RWPE2 (cell line): Measurements from ENCODE around the gene MYBBP1A.

Experiments
- ATAC-seq: fragments of 200-7000 bp; cut with Tn5 transposase; 3 replicates; pipeline ENCODE4 v1.9.1; 2021; ENCODE audit warnings: low read depth
- DNase-seq: peaks from one replicate; pipeline ENCODE4 v3.0.0-alpha.2; 2020; ENCODE audit warnings: low spot score
- H3K27ac ChIP-seq: fragments of 450-650 bp; 2 replicates; pipeline ENCODE4 v1.5.1; 2017; ENCODE audit warnings: mild to moderate bottlenecking; ENCODE audit not compliant: poor library complexity, severe bottlenecking
- H3K27me3 ChIP-seq: fragments of 250-450 bp; sonication (Bioruptor Pico); 2 replicates; pipeline ENCODE4 v1.5.1; 2021; ENCODE audit warnings: mild to moderate bottlenecking, moderate library complexity; ENCODE audit not compliant: insufficient read depth, poor library complexity, severe bottlenecking
- H3K36me3 ChIP-seq: fragments of 250-450 bp; sonication (Bioruptor Pico); 2 replicates; pipeline ENCODE4 v1.5.1; 2020; ENCODE audit warnings: low read depth, mild to moderate bottlenecking, moderate library complexity
- H3K4me1 ChIP-seq: fragments of 250-450 bp; sonication (Bioruptor Pico); 2 replicates; pipeline ENCODE4 v1.5.1; 2021; ENCODE audit warnings: mild to moderate bottlenecking, moderate library complexity; ENCODE audit not compliant: insufficient read depth, poor library complexity, severe bottlenecking
- H3K4me3 ChIP-seq: fragments of 250-450 bp; sonication (Bioruptor Pico); 2 replicates; pipeline ENCODE4 v1.5.1; 2021; ENCODE audit warnings: mild to moderate bottlenecking, moderate library complexity; ENCODE audit not compliant: severe bottlenecking
- H3K9me3 ChIP-seq: fragments of 250-450 bp; sonication (Bioruptor Pico); 2 replicates; pipeline ENCODE4 v1.5.1; 2021; ENCODE audit warnings: mild to moderate bottlenecking, moderate library complexity; ENCODE audit not compliant: severe bottlenecking
- TF ChIP-seq, protein P1 (sequence below): fragments of 450-650 bp; IDR thresholded peaks from one replicate; pipeline ENCODE4 v1.5.1; 2017; ENCODE audit warnings: mild to moderate bottlenecking, moderate library complexity; ENCODE audit not compliant: poor library complexity, severe bottlenecking

The MYBBP1A gene

DNA sequence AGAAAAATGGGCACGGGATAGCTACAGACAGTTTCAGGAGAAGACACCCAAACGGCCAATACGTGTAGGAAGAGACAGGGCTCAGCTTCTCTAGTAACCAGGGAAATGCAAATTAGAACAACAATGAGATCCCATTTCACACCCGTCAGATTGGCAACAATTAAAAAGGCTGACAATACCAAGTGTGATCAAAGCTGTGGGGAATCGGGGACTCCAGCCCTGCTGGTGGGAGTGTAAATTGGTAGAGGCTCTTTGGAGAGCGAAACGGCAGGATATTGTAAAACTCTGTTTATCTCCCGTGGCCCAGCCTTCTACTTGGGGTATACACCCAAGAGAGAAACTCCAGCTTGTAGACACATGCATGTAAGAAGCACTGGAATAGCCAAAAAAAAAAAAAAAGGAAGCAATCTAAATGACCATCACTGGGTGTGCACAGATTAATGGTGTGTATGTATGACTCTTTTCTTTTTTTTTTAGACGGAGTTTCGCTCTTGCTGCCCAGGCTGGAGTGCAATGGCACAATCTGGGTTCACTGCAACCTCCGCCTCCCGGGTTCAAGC lies 27.5 kb downstream of the MYBBP1A start:
- no peaks in the 10 kb centered on the region for H3K9me3 ChIP-seq
- TF ChIP-seq, protein P1, sequence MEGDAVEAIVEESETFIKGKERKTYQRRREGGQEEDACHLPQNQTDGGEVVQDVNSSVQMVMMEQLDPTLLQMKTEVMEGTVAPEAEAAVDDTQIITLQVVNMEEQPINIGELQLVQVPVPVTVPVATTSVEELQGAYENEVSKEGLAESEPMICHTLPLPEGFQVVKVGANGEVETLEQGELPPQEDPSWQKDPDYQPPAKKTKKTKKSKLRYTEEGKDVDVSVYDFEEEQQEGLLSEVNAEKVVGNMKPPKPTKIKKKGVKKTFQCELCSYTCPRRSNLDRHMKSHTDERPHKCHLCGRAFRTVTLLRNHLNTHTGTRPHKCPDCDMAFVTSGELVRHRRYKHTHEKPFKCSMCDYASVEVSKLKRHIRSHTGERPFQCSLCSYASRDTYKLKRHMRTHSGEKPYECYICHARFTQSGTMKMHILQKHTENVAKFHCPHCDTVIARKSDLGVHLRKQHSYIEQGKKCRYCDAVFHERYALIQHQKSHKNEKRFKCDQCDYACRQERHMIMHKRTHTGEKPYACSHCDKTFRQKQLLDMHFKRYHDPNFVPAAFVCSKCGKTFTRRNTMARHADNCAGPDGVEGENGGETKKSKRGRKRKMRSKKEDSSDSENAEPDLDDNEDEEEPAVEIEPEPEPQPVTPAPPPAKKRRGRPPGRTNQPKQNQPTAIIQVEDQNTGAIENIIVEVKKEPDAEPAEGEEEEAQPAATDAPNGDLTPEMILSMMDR = no peak
- no peaks in the 10 kb centered on the region for H3K27me3 ChIP-seq
- H3K4me3 ChIP-seq = no peak overlapping the region
- H3K27ac ChIP-seq = no peak overlapping the region
- no peaks in the 10 kb centered on the region for H3K36me3 ChIP-seq
- no peaks in the 10 kb centered on the region for H3K4me1 ChIP-seq
- ATAC-seq = no peak
- DNase-seq = no peak

DNA sequence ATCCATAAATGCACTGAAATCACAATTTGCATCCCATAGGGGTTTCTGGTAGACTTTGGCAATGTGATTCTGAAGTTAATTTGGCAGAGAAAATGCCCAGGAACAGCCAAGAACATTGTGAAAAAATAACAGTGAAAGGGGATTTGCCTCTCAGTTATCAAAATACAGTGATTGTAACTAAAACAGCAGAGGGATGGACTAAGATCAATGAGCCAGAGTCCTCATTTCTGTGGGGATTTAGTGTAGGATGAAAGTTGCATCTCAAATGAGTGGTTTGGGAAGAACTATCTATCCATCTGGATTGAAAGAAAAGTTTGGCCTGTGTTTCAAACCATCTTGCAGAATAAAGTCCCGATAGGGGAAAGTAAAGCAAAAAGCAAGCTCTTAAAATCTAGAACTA lies 28.1 kb downstream of the MYBBP1A start:
- Histone ChIP-seq H3K9me3 (no peaks in the 10 kb centered on the region), H3K4me1 (no peaks in the 10 kb centered on the region), H3K4me3 (no peak overlapping the region), H3K27ac (no peak overlapping the region), H3K27me3 (no peaks in the 10 kb centered on the region), H3K36me3 (no peaks in the 10 kb centered on the region)
- no peak for DNase-seq
- ATAC-seq = no peak
- TF ChIP-seq, protein P1 = no peak

DNA sequence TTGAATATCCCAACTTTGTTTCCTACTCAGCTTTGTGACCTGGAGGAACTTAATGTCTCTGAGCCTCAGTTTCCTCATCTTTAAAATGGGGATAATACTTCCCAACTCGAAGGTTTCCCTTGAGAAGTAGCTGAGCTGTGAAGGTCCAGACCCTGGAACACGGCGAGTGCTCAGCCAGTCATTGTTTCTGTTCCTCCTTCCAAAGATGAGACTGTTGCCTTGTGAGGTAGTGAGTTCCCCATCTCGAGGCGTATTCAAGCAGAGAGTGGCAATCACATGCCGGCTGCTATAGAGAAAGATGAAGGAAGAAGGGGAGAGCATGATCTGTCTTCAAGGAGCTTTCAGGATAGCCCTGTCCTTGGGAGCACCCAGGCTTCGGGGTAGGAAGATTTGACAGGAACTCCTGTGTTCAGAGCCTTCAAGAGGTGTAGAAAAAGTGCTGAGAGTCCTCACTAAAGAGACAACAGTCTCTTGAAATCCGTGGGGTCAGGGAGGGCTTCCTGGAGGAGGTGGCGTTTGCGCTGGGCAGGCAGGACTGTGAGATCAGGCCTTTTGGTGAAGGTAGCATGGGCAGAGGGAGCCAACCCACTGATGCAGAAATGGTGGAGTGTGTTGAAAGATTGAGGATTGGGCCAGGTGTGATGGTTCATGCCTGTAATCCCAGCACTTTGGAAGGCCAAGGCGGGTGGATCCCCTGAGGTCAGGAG lies 29.3 kb downstream of the MYBBP1A start:
- ATAC-seq (no peak), DNase-seq (no peak)
- Histone ChIP-seq H3K4me3 (no peak overlapping the region), H3K9me3 (no peaks in the 10 kb centered on the region), H3K4me1 (peaks cover 12% of the 10 kb centered on the region), H3K27me3 (no peaks in the 10 kb centered on the region), H3K27ac (no peak overlapping the region), H3K36me3 (no peaks in the 10 kb centered on the region)
- TF ChIP-seq, protein P1 = no peak

DNA sequence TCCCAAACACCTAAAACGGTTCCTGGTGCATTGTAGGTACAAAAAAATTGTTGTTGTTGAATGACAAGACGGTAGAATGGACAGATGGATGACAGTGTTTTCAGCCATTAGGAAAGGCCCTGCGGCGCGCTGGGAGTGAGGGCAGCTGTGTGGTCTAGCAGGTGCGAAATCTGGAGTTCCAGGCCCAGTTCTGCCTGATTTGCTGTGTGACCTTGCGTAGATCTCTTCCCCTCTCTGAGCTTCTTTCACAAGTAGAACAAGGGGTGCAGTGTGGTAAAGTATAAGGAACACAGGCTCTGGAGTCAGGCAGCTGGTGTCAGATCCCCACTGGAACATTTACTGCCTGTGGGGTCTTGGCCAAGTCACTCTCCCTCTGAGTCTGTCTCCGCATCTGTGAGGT lies 31.2 kb downstream of the MYBBP1A start:
- no peak for DNase-seq
- H3K27ac ChIP-seq = no peak overlapping the region
- H3K27me3 ChIP-seq = no peaks in the 10 kb centered on the region
- no peaks in the 10 kb centered on the region for H3K9me3 ChIP-seq
- H3K4me1 ChIP-seq = peaks cover 13% of the 10 kb centered on the region
- no peaks in the 10 kb centered on the region for H3K36me3 ChIP-seq
- no peak for ATAC-seq
- TF ChIP-seq, protein P1 = no peak
- H3K4me3 ChIP-seq = no peak overlapping the region

DNA sequence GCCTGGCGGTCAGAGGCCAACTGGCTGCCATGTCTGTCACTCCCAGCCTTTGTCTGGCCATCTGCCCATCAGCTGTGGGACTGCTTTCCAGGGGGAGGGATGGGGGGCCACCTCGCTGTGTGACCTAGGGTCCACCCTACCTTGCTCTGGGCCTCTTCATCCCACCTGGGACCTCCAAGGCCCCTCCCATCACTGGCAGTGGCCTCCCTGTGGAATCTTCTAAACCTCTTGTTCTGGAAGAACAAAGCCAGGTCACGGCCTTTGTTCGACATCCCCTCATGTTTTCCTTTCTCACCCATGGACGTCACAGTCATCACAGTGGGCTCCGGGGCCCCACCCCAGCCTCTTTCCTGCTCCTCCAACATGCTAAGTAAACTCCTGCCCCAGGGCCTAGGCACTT lies 32.5 kb downstream of the MYBBP1A start:
- no peak overlapping the region for H3K4me3 ChIP-seq
- H3K27me3 ChIP-seq = no peaks in the 10 kb centered on the region
- H3K36me3 ChIP-seq = no peaks in the 10 kb centered on the region
- H3K4me1 ChIP-seq = peaks cover 13% of the 10 kb centered on the region
- H3K9me3 ChIP-seq = no peaks in the 10 kb centered on the region
- ATAC-seq (no peak), DNase-seq (no peak)
- TF ChIP-seq, protein P1 = no peak
- no peak overlapping the region for H3K27ac ChIP-seq
